ENCODE results near the gene GPR180.

GPR180 gene

DNA sequence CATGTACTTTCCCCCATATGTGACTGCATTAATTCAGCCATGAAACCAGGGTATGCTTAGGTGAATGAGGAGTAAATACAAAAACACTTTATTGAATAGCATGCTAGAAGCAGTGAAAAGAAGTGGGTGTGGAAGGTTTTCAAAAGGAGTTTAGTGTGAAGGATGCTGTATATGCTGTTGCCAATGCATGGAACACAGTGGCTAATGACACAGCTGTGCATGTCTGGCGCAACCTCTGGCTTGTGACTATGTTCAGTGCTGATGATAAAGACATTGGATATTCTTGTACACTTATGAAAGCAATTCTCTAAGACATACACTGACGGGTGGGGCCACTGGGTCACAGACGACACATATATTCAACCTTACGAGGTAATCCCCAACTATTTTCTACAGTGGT lies 55.5 kb downstream of the GPR180 start:
- DNase-seq, result no peak

DNA sequence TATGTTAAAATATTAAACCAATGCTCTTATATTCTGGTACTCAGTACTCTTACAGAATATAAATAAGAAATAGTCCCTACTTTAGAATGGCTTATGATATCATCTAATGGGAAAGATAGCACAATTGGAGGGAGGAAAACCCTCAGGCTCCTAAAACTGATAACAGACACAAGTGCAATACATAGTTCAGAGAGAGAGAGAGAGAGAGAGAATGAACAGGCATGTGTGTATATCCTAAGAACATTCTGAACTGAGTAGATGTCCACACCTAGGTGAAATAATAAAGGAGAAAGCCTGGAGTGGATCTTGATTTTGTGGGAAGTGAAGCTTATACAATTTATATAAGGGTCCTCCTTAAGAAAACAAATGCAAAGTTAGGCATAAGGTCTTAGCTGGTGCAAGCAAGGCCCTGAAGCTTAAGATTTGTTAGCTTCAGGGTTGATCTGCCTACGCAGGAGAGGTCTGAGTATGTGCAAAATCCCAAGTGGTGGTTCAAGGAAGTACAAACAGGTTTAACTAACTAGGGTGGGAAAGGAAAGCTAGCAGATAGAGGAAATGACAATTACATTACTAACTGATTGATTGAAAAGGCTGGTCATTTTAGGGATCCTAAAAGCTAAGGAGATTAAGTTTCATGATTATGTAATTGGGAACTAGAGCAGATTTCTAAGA lies 57.4 kb downstream of the GPR180 start:
- peak; percentile 28 for DNase-seq

DNA sequence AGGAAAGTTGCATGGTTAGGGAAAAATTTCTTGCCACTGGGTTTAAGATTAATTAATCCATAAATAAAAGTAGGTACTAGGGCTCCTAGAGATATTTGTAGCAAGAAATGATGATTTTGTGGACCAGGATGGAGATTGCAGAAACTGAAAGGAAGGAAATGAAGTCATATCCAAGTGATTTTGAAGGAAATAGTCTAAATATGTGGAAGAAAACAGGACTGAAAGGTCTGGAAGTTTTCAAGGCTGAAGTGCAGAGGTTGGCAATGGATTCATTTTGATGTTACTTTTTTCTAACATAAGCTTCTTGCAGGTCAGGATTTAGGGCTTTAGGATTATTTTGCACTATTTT lies 57.9 kb downstream of the GPR180 start:
- no peak for DNase-seq

DNA sequence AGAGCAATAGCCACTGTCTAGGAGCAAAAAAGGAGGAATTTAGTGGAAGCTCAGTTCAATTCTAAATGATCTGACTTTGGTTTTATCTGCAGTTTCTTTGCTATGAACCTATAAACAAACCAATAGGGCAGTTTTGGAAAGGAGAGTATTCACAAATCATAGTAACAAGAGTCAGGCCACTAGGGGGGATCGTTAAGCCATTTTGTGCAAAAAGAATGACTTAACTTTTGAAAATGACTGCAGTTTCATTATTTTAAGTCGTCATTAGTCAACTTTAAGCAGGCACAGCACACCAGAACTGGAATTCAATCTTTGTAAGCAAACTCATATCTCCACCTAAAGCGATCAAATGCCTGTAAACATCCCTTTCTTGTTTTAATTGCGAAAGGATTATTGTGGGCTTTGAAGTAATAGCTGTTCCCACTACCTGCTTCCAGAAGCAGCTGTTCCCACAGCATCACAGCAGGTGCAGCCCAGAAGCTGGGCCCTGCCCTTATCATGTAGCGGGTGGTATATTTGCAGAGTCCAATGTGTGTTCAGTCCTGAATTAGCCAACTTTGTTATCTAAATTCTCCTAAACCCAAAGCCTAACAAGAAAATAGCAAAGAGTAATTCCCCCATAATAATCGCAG lies 59.2 kb downstream of the GPR180 start:
- no peak for DNase-seq

DNA sequence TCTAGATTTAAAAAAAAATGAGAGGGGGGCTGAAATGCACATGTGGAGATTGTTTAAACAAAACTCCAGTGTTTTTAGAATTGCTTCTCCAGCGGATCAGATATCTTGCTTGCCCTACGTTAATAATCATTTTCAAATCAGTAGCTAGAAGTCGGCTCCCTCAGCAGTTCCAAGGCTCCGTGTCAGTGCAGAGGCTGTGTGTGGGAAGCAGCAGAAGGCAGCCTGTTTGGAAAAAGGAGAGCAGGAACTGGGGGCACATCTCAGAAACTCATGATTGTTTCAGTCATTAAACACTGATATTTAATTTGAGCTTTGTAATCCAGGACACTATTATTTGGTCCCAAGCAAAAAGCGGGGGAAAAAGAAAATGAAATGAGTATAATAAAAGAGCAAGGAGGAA lies 59.7 kb downstream of the GPR180 start:
- DNase-seq, result no peak

DNA sequence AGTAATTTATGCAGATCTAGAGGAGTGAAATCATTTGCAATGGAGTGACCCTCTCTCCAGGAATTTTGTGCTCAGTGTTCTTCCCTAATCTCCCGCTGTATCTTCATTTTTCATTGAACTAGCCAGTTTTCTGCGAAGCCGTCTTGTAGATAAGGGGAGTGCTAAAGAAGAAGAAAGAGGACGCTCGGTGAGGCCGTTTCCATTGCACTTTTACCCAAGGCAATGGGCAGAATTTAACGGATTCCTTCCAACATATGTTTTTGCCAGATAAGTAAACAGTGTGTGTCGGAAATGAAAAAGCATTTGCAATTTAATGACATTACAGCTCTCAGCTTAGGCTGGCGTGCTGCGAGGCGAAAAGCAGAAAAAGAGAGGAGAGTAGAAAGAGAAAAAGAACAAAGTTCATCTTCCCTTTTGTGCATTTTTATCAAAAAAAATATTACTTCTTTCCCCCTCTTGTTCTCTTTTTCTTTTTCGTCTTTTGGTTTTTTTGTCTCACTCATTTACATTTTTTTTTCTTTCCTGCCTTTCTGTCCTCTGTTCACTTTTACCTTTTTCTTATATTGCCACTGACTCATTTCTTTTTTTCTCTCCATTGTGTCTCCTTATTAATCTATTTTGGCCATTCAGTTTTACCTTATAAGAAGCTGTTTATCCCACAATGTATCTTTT lies 60.8 kb downstream of the GPR180 start:
- DNase-seq, result no peak

DNA sequence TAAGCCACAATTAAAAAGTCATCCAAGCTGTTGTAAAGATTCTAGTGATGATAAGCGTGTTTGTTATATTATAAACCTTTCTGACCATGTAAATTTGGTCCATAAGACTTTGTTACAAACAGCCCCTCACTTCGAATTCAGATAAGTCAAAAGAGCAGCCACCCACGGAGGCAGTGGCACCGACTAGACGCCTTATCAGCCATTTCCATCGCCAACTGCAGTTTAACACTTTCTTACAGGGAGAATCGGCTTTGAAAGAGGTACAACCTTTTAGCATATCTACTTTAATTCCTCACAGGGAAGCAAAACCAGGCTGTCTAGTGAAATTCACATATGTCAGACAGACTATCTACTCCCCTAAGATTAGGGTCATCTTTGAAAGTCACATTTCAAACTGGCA lies 63.2 kb downstream of the GPR180 start:
- no peak for DNase-seq

DNA sequence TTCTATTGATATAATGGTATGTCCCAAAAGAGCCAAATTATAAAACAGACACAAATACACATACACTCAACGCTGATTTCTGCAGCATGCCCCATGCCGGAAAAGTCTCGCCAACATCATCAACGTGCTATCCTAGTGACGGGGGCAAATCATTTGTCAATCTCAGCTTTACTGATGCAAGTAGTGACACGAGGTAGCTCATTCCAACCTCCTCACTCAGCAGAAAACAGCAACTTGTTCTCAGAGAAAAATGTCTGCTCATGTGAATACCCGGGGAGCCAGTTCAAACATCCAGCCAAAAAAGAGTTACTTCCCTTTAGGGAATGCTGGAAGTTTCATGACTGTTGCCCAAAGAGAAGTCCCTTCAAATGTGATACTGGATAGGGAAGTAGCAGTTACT lies 64.4 kb downstream of the GPR180 start:
- DNase-seq, result no peak

DNA sequence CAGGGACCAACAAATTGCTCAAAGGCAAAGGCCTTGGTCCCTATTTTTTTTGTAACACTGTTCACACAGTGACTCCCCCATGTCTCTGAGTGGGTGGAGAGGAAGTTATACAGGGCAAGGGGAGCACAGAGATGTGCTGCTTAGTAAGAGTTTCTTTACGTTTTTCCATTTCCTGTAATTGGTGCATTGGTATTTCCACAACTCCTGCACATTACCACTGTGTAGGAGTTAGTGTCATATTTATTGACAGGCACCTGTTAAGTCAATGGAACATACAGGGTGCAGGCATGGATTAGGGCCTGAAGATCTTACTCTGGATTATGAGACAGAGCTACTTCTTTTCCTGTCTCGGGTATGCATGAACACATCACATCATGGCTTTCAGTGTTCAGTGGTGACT lies 65.5 kb downstream of the GPR180 start:
- no peak for DNase-seq

DNA sequence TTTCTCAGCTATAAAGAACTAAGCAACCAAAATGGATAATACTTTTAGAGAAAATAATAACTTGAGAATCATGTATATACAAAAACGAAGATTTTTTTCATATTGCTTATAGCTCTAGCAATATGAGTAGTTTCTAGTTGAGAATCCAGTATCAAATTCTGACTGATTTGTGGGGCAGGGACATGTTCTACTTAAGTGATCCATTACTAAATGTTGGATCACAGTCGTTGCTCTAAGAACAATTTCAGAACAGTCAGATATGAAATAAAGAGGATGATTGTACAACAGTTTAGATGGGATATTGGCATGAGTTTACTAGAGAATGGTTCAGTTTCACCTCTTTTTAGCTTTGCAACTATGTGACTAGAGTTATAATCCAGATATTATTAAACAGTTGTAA lies 70.7 kb downstream of the GPR180 start:
- no peak for DNase-seq

DNA sequence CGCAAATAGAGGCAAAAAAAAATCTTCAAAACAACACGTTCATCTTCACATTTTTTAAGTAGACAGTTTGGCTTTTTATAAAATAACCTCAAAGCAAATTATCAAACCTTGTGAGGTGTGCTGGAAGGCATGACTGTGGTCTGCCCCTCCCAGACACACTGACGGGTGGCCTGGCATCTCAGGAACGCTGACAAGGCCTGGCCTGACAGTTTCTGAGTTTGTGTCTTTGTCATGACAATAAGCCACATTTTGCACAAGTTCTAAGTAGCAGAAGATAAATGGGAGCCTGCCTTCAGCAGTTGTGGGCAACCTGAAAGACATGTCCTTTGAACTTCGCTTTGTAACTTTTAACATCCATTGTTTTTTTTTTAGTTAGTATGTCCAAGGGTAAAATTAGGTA lies 72.2 kb downstream of the GPR180 start:
- DNase-seq, result no peak

DNA sequence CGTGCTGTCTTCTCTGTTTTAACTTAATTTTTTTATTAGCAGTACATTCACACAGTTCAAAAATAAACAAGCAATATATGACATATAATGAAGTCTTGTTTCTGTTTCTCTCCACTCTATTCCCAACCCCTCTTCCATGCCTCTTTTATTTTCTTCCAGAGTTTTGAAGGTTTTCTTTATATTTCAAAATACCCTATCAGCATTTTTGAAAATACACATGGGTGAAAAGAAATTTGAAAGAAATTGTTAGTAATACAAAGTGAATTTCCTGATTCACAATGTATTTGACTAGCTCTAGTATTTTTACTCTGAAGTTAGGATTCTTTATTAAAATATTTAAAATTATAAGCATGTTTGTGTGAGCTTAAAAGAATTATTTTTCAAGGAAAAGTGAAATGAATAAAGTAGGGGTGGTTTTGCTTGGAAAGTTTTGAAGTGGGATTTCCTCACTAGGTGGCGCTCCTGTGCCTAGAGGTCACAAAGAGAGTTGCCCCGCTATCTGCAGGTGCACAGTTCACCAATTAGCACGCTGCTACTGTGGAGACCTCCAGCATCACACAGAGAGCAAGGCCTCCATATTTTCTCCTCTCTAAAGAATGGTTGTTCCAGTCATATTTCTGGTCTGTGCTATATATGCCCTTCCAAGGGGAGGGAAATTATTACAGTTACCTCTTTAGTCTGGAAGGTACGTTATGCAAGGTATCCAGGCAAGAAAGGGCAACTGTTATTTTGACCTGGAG lies 73.1 kb downstream of the GPR180 start:
- DNase-seq, result no peak

DNA sequence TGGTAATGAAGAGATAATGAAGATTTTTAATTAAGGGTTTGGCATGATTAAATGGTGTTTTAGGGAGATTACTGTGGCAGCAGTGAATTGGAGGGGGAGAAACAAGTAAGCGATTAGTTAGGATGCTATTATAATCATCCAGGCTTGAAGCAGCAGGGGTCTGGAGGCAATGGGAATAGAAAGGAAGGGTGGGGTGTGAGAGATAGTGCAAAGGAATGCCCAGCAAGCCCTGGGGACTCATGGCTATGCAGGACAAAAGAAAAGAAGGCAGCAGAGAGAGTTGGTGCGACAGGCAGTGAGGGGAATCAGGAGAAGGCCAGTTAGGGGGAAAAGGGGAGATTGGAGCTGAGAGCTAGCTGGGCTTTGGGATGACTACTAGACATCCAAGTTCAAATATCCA lies 76.1 kb downstream of the GPR180 start:
- no peak for DNase-seq

DNA sequence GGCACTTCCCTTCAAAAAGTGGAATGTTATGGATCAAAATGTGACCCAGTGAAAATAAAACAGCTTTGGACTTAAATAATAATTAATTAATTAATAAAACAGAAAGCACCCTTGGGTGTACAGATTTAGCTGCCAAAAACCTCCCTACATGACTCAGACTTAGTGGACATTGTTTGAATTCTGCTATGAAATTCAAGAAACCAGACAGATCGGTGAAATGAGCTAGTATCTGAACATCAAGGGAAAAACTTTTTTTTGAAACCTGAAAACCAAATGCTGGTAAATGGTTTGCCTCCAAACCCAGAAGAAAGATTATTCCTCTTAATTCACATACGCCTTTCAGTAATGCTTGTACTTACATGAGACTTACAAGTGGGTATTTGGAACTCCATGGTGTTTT lies 77.2 kb downstream of the GPR180 start:
- no peak for DNase-seq

DNA sequence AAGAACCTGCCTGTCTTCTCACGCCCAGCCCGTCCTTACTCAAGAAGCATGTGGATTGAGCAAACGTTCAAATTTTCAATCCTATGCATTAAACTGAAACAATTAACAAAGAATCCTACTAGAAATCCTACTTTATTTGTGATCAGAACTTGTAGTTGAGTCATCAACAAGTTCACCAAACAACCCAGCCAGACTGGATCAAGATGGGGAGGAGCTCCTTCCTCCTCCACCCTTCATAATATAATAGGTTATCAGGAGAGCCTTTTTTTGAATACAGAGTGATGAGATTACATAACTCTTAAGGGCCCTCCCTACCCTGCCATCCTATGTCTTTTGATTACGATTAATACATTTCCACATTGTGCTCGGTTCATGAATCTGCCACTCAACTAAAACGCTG lies 78.0 kb downstream of the GPR180 start:
- no peak for DNase-seq

DNA sequence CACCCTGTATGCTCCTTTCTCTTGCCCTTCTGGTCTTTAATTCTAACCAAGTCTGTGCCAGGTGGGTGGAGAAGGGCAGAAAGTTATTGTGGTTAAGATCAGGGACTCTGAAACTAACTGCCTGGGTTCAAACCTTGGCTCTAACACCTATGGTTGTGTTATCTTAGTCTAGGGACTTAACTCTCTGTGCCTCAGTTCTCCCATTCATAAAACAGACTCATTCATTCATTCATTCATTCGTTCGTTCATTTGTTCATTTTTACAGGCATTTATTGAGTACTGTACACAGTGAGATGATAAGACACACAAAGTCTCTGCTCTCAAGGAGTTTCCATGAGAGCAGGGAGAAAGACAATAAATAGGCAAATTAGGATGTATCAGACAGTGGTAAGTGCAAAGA lies 80.6 kb downstream of the GPR180 start:
- no peak for DNase-seq

DNA sequence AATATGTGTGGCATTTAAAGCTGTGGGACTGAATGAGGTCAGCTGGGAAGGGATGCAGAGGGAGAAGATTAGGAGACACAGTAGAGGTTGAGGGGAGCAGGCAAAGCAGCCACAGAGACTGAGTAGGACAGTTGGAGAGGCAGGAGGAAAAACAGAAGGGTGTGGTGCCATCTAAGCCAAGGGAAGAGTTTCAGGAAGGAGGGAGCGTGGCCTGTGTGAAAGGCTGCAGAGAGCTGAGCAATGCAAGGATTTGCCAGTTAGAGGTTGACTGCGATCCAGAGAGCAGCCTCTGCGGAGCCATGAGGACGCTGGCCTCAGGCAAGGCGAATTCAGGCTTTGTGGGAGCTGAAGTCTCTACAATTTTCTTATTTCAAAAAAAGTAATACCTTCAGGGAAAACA lies 81.8 kb downstream of the GPR180 start:
- DNase-seq, result no peak

Data from DMS153 (cell line).